ENCODE measurements around the gene RHOV. TPM values are rescaled to one million over a fixed set of nuclear protein-coding genes. Genes with fewer than 3 reads are reported as not detected.

RHOV gene
- total and polyA plus RNA-seq, 10 of the 15 experiments (the other 5 are each of a cell fraction or from before 2014, with no cell fraction given), result 0.24 to 39.3 (median 9.3) TPM

- peaks cover 16% of the 10 kb centered on the region for H3K4me1 ChIP-seq (ENCODE audit: control insufficient read depth, insufficient read depth, low read length)
- in situ Hi-C loops (cut with MboI) (no loop called here), intact Hi-C loops (cut with micrococcal nuclease; ENCODE audit: unreplicated experiment) (loop anchor here (10.0 kb wide), 1 partner anchor 284 kb away; the partner anchor contains the start of gene KNL1)
- RAD21 ChIA-PET (ENCODE audit: unreplicated experiment), result interaction anchor here (1.2 to 14.9 kb wide), 4 partner anchors 3 to 122 kb away, joined by 3 to 551 read pairs (median 286); partner anchors contain the start of genes RHOV and VPS18
- POLR2A ChIA-PET, result interaction anchor here (0.6 to 7.0 kb wide), 9 partner anchors 7 to 310 kb away, joined by 3 to 111 read pairs (median 4); no protein-coding TSS in a partner anchor
- H3K9me3 ChIP-seq (replicated peaks; ENCODE audit: control insufficient read depth, insufficient read depth, low read length), result no peaks in the 10 kb centered on the region; the same call in 2 of the 3 replicates
- no peak overlapping the region; the same call in 1 of the 2 replicates for H2AFZ ChIP-seq (ENCODE audit: control insufficient read depth, low read depth, low read length)
- SMC1A ChIA-PET (ENCODE audit: uncharacterized antibody, unreplicated experiment), result interaction anchor here (0.6 to 14.4 kb wide), 8 partner anchors 8 to 302 kb away, joined by 3 to 454 read pairs (median 3); partner anchors contain the start of genes DNAJC17 and ZFYVE19
- H3K79me2 ChIP-seq (ENCODE audit: control insufficient read depth, insufficient read depth, low read length), result no peaks in the 10 kb centered on the region; the same call in 1 of the 2 replicates
- CTCF ChIA-PET, result interaction anchor here (0.6 to 3.1 kb wide), 6 partner anchors 16 to 289 kb away, joined by 3 to 20 read pairs (median 4); partner anchors contain the start of gene VPS18
- H3K27me3 ChIP-seq (replicated peaks in 1 of 2; ENCODE audit: control insufficient read depth in 2 of 2, insufficient read depth in 2 of 2, low read length in 1 of 2), result no peaks in the 10 kb centered on the region
- H3K9ac ChIP-seq (ENCODE audit: control insufficient read depth, insufficient read depth, low read length), result no peak overlapping the region
- ATAC-seq, result peak; percentile 86
- DNase-seq (ENCODE audit: low read depth, low spot score), result no peak
- peak; percentile 68 for FAIRE-seq
- WGBS (ENCODE audit: insufficient coverage, insufficient replicate concordance, low lambda C conversion rate, missing lambda C conversion rate), result 0% methylated on average over 1 of the region's 1 CpG
- no peak overlapping the region for H3K4me3 ChIP-seq
- no TSS peak for BruUV-seq (replicated peaks)
- H3K27ac ChIP-seq (ENCODE audit: control insufficient read depth, insufficient read depth), result peak overlapping the region; percentile 33
- no peaks in the 10 kb centered on the region for H4K20me1 ChIP-seq (ENCODE audit: control insufficient read depth, insufficient read depth)
- H3K36me3 ChIP-seq (ENCODE audit: control insufficient read depth in 2 of 2, insufficient read depth in 2 of 2, low read length in 1 of 2), result no peaks in the 10 kb centered on the region
- H3K4me2 ChIP-seq (ENCODE audit: control insufficient read depth, insufficient read depth), result peak overlapping the region; percentile 54
- no peak for TF ChIP-seq SUPT20H (IDR thresholded peaks at IDR 0.05; ENCODE audit: borderline replicate concordance, control insufficient read depth, low read depth, low read length)
- TF ChIP-seq, protein P1, sequence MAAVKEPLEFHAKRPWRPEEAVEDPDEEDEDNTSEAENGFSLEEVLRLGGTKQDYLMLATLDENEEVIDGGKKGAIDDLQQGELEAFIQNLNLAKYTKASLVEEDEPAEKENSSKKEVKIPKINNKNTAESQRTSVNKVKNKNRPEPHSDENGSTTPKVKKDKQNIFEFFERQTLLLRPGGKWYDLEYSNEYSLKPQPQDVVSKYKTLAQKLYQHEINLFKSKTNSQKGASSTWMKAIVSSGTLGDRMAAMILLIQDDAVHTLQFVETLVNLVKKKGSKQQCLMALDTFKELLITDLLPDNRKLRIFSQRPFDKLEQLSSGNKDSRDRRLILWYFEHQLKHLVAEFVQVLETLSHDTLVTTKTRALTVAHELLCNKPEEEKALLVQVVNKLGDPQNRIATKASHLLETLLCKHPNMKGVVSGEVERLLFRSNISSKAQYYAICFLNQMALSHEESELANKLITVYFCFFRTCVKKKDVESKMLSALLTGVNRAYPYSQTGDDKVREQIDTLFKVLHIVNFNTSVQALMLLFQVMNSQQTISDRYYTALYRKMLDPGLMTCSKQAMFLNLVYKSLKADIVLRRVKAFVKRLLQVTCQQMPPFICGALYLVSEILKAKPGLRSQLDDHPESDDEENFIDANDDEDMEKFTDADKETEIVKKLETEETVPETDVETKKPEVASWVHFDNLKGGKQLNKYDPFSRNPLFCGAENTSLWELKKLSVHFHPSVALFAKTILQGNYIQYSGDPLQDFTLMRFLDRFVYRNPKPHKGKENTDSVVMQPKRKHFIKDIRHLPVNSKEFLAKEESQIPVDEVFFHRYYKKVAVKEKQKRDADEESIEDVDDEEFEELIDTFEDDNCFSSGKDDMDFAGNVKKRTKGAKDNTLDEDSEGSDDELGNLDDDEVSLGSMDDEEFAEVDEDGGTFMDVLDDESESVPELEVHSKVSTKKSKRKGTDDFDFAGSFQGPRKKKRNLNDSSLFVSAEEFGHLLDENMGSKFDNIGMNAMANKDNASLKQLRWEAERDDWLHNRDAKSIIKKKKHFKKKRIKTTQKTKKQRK (IDR thresholded peaks at IDR 0.05; ENCODE audit: low read depth, low read length), result no peak
- no peak for TF ChIP-seq WRNIP1 (IDR thresholded peaks at IDR 0.05; ENCODE audit: borderline replicate concordance, low read depth, low read length)
- TF ChIP-seq STAT3 (IDR thresholded peaks at IDR 0.05; ENCODE audit: low read depth, low read length), result no peak
- TF ChIP-seq BRCA1 (IDR thresholded peaks at IDR 0.05; ENCODE audit: low read depth, low read length), result no peak
- no peak for TF ChIP-seq POLR2AphosphoS5 (IDR thresholded peaks at IDR 0.05; ENCODE audit: low read length)
- 0 out of 2 replicates have a peak, but pooled peaks have one; percentile 21 for TF ChIP-seq DPF2 (IDR thresholded peaks at IDR 0.05)
- no peak for TF ChIP-seq ZSCAN29 (IDR thresholded peaks at IDR 0.05)
- TF ChIP-seq ATF3 (IDR thresholded peaks at IDR 0.05; ENCODE audit: borderline replicate concordance, extremely low read depth, low read depth, low read length), result no peak
- TF ChIP-seq, protein P2, sequence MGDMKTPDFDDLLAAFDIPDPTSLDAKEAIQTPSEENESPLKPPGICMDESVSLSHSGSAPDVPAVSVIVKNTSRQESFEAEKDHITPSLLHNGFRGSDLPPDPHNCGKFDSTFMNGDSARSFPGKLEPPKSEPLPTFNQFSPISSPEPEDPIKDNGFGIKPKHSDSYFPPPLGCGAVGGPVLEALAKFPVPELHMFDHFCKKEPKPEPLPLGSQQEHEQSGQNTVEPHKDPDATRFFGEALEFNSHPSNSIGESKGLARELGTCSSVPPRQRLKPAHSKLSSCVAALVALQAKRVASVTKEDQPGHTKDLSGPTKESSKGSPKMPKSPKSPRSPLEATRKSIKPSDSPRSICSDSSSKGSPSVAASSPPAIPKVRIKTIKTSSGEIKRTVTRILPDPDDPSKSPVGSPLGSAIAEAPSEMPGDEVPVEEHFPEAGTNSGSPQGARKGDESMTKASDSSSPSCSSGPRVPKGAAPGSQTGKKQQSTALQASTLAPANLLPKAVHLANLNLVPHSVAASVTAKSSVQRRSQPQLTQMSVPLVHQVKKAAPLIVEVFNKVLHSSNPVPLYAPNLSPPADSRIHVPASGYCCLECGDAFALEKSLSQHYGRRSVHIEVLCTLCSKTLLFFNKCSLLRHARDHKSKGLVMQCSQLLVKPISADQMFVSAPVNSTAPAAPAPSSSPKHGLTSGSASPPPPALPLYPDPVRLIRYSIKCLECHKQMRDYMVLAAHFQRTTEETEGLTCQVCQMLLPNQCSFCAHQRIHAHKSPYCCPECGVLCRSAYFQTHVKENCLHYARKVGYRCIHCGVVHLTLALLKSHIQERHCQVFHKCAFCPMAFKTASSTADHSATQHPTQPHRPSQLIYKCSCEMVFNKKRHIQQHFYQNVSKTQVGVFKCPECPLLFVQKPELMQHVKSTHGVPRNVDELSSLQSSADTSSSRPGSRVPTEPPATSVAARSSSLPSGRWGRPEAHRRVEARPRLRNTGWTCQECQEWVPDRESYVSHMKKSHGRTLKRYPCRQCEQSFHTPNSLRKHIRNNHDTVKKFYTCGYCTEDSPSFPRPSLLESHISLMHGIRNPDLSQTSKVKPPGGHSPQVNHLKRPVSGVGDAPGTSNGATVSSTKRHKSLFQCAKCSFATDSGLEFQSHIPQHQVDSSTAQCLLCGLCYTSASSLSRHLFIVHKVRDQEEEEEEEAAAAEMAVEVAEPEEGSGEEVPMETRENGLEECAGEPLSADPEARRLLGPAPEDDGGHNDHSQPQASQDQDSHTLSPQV (IDR thresholded peaks at IDR 0.05), result no peak
- no peak for TF ChIP-seq FOS (IDR thresholded peaks at IDR 0.05; ENCODE audit: borderline replicate concordance, extremely low read depth, insufficient read length)
- no peak for TF ChIP-seq ETV6 (conservative IDR thresholded peaks at IDR 0.05 in 1 of 2, IDR thresholded peaks at IDR 0.05 in 1 of 2; ENCODE audit: borderline replicate concordance in 1 of 2, low read depth in 1 of 2)
- TF ChIP-seq SMAD1 (IDR thresholded peaks at IDR 0.05; ENCODE audit: low read depth, partially characterized antibody), result no peak
- no peak for TF ChIP-seq SIN3A (IDR thresholded peaks at IDR 0.05; ENCODE audit: low read depth, low read length)
- no peak for TF ChIP-seq HDAC2 (IDR thresholded peaks at IDR 0.05)
- no peak for TF ChIP-seq YBX1 (IDR thresholded peaks at IDR 0.05)
- TF ChIP-seq CREM (IDR thresholded peaks at IDR 0.05; ENCODE audit: low read depth), result peak; percentile 86
Observed at GRCh38 chr15:40878785-40879184, 4.8 kb upstream of the RHOV start.
